Hematopoietic multipotent progenitor cell treated with erythropoietin and hydrocortisone succinate and interleukin-3 and kit ligand, for 8 days (in vitro differentiated cells): ENCODE results near the gene HBG1.

ENCODE experiments used
- DNase-seq: peaks from one replicate; pipeline ENCODE4 v3.0.0-alpha.2; 2015

Gene HBG1

DNA sequence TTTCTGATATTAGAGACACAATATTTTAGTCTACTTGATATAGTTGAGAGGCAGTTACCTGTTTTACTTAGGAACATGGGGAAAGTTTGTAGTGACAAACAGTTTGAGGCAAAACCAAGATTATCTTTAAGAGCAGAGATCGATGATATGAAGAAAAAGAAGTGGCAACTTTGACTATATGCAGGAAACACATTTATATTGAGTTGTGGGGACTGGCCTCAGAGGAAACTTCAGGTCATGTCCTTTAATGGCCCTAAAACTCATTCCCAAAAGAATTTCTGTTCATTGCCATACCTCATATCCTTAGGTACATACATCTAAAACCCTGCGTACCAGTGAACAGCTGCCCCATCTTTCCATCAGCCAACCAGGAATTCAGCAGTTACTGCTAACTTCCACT, 4.5 kb downstream of the HBG1 start:
- no peak for DNase-seq

DNA sequence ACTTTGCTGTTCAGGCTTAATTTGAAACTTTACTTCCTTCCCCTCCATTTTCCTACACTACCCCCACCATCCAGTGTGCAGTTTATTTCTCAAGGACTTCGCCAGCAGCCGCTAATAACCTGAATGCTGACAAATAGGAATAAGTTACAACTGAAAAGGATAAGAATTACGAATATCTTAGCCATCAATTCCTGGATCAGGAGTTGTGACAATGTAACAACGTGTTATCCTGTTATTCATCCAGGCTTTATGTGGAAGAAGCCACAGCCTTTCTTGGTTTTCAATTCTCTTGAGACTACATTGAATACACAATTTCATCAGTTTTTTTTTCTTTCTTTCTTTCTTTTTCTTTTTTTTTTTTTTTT, 5.9 kb downstream of the HBG1 start:
- DNase-seq: no peak

DNA sequence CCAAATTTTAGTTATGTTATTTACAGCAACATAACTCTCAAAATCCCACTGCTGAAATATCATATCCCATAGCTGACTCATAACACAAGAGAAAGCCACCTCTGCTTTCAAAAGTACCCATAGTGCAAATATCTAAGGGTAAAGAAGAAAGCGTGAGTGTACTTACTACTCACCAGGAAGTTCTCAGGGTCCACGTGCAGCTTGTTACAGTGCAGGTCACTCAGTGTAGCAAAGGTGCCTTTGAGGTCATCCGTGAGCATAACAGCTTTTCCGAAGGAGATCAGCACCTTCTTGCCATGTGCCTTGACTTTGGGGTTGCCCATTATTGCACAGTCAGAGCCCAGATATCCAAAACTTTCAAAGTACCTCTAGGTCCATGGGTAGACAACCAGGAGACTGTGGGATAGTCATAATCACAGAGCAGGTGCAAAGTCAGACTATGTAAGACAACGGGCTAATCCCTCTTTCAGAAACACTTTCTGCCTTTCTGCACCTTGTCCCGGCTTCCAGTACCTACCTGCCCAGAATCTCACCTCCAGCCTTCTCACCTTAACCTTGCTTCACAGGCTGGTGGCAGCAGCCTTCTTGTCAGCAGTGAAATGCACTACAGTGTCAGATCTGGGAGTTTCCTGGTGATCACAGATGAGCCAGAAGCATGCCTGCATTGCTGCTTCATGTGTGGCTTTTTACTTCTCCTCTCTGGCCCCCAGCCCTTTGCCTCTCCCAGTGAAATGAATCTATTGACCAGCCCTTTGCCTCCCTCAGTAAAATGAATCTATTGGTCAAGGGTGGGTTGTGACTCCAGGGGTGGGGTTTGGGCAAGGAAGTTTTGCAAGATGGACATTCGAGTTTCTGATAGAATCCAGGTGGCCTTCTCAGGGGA, 6.5 kb downstream of the HBG1 start:
- DNase-seq: peak; percentile 69

DNA sequence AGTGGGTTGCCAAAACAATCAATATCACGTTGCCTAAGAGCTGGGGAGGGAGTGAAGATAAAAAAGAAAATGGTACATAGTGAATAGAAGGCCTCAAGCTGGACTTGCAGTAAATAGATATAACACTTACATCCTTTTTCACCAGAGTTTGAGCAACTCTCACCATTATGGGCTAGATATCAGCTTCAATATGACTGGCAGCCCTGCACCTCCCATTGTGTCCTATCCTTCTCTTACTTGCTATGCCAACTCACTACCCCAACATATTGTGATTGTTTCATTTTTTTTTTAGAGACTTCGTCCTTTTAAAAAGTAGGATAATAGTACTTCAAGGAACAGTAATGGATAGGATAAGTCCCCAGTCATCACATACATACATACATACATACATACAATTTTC, 7.4 kb downstream of the HBG1 start:
- peak; percentile 57 for DNase-seq

DNA sequence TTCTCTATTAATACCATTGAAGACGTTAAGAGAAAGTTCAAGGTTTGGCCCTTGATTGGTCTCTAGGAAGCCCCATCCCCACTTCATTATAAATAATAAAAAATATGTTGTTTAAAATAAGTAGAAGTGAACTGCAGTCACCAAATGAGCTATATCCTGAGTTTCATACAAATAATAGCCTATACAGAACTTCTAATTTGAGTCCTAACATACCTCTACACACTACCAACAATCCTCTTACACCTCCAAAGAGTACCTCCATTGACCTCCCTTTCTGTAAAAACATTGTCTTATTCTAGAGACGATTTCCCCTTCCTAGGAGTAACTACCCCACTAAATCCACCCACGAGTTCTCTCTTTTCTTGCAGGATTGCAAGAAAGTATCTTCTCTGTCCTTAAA, 8.2 kb downstream of the HBG1 start:
- DNase-seq: no peak

DNA sequence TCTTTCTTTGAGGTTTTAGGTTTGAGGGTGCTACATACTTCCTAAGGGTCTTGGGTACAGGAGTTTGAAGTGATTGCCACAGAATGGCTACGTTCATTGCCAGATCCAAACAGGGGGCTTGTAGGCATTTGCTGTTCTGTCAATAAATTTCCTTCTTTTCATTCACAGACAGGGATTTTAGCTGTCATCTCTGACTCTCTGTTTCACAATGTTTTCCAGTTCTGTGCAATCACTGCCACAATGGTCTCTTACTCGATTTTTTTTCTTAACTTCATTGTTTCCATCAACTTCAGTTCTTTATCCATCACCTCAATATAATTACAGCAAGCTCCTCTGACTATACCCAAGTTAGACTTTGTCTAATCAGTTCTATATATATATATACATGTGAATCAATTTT, 9.2 kb downstream of the HBG1 start:
- no peak for DNase-seq

DNA sequence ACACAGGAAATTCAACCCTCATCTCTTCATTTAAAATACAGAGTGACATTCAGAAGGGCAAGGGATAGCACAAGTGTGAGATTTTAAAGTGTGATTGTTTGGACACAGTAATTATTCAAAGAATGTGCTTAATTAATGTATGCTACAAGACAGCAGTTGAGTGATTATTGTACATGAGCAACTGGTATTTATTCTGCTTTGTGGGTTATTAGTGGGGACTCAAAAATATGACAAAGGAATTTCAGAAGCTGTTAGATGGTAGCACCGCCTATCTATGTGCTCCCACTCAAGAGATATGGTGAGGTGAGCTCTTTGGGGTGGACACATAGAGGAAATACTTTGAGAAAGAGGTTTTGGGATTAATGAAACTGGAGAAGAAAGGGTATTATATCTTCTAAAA, 9.6 kb downstream of the HBG1 start:
- DNase-seq: no peak

DNA sequence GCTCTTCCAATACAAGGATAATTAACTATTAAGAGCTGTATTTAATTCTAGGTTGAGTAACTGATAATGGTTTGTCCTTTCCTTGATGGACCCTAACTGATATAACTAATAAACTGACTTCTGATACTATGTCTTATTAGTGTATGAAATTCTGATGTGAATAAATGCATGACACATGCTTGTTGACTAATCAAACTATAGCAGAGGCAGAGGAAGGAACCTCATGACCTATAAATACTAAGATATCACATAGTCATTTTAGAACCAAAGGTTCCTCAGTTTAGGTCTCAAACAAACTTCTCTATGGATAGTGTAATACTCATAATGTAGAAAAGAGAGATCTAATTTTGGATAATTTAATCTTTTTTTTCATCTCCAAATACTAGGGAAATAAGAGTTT, 10.6 kb downstream of the HBG1 start:
- peak; percentile 21 for DNase-seq

DNA sequence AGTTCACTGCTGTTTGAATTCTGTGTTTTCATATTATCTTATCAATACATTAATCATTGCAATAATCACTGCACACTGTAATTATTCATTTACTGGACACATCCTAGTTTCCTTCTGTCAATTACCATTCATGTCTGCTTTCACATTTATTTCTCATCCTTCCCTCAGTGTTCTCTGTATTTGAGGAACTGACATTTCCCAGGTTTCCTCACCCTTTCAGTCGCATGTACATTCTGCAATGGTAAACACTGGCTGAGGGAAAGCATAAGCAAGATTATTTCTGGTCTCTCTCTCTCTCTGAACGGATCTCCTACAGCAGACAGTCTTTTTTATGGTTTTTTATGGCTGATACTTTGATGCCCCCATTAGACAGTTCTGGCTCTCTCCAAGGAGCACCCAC, 11.2 kb downstream of the HBG1 start:
- peak; percentile 6 for DNase-seq

DNA sequence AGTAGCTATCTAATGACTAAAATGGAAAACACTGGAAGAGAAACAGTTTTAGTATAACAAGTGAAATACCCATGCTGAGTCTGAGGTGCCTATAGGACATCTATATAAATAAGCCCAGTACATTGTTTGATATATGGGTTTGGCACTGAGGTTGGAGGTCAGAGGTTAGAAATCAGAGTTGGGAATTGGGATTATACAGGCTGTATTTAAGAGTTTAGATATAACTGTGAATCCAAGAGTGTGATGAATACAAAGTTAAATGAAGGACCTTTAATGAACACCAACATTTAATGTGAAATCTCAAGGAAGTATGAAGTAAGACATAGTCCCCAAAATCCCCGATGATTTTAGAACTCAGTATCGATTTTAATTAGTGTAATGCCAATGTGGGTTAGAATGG, 12.2 kb downstream of the HBG1 start:
- peak; percentile 2 for DNase-seq

DNA sequence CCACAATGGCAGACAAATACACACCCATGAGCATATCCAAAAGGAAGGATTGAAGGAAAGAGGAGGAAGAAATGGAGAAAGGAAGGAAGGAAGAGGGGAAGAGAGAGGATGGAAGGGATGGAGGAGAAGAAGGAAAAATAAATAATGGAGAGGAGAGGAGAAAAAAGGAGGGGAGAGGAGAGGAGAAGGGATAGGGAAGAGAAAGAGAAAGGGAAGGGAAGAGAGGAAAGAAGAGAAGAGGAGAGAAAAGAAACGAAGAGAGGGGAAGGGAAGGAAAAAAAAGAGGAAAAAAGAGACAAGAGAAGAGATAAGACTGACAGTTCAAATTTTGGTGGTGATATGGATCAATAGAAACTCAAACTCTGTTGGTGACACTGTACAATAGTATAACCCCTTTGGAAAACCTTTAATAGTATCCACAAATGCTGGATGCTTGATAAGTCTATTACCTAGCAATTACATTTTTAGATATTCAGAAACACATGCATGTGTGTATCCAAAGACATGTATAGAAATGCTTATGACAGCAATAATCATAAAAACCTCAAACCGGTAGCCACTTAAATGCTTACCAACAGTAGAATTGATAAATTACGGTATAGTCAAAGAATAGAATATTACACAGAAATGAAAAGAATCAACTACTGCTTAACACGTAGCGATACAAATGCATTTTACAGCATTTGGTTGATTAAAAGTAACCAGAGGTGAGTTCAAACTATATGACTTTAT, 14.1 kb downstream of the HBG1 start:
- no peak for DNase-seq

DNA sequence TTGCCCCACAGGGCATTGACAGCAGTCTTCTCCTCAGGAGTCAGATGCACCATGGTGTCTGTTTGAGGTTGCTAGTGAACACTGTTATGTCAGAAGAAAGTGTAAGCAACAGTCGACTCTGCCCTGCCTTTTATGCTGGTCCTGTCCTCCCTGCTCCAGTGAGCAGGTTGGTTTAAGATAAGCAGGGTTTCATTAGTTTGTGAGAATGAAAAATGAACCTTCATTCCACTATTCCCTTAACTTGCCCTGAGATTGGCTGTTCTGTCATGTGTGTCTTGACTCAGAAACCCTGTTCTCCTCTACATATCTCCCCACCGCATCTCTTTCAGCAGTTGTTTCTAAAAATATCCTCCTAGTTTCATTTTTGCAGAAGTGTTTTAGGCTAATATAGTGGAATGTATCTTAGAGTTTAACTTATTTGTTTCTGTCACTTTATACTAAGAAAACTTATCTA, 15.2 kb downstream of the HBG1 start, which contains the start of gene HBD:
Gene HBD (minus strand): TSS at position 103 of the 454 bp plus-strand sequence. CDS start 50 bp downstream, at position 53.
- peak; percentile 95 for DNase-seq

DNA sequence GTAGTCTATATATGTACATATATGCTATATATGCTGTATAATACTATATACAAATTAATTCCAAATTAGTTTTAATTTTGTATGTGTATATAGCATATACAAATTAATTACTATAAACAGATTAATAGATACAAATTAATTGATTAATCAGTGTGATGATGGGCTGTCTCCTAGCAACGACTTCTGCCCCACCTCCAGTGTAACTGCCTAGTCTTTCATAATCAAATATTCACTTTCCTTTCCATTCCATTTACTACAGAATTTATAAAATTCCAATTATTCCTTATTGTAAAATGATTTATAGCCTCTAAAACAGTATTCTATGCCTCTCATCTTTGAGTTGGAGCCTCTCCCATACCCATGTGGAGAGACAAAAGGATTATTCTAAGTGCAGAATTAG, 16.4 kb downstream of the HBG1 start:
- peak; percentile 37 for DNase-seq

DNA sequence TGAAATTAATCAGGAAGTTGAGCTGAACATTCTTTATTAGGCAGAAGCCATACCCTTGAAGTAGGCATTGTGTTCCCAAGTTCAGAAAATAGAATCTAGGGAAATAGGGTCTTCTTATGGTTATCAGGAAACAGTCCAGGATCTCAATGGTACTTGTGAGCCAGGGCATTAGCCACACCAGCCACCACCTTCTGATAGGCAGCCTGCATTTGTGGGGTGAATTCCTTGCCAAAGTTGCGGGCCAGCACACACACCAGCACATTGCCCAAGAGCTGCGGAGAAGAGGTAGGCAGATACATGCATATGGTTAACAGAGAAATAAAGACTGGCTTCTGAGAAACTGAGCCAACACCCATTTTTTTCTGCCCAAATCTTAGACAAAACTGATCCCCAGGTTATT, 16.8 kb downstream of the HBG1 start:
- peak; percentile 80 for DNase-seq

DNA sequence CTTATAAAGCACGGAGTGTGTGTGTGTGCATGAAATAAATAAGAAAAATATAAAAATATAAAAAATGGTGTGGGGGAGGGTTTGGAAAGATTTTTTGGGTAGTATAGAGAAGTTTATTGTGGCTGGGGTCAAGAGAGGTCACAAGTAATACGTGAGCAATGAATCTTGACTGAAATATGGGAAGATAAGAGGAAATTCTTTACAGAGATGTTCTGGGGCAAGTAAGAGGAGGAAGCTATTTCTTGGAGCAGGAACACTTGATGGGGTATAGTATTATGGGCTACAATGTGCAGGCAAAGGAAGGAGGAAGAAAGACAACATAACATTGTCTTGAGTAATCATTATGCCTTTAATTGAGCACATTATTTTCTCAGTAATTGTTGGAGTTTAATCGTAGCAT, 17.5 kb downstream of the HBG1 start:
- peak; percentile 44 for DNase-seq

DNA sequence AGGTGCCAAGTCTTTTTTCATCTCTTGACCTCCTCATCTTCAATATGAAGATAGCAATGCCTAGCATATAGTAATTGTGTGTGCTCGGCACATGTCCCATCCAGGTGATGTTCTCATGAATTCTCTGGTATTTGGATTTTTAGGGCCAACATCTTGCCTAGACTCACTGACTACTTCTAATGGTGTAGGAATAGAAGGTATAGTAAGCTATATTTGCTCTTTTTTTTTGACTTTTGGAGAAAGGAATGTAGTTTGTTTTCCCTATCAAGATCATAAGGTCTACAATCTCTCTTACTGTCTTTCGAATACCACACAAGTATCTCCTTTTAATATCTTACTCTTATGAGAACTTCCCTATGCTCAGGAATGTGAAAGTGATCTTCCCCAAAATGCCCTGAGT, 18.5 kb downstream of the HBG1 start:
- peak; percentile 56 for DNase-seq

DNA sequence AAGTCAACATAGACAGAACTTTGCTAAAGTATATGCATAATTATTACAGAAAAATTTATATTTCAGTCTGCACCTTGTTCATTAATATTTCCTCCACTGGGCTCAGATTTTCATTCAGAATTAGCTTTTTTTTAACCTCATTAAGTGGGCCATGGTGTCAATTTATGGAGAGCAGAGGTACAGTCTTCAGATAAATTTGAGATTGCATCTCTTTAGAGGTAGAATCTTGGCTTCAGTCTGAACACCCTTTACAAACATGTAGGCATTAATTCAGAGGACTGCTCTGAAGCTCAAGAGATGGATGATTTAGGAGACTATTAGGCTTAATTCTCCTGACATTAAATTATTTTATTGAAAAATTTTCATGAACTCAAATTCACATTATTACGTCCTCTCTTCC, 19.4 kb downstream of the HBG1 start:
- no peak for DNase-seq

DNA sequence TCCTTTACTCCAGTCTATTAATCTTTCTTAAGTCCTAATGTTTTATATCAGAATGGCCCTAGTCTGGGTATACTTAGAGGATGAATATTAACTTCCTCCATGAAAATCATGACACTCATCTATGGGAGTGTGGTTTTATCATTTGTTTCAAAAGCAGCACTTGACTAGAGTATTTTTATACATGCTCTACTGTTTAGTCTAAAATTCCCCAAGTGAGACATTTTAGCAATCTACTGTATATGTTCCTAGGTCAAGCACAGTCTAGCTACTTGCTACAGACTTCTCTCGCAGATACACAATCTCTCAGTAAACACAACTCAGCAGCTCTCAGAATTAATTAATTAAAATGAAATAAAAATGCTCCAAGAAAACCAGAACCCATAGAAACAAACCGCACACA, 19.9 kb downstream of the HBG1 start:
- DNase-seq: peak; percentile 33

DNA sequence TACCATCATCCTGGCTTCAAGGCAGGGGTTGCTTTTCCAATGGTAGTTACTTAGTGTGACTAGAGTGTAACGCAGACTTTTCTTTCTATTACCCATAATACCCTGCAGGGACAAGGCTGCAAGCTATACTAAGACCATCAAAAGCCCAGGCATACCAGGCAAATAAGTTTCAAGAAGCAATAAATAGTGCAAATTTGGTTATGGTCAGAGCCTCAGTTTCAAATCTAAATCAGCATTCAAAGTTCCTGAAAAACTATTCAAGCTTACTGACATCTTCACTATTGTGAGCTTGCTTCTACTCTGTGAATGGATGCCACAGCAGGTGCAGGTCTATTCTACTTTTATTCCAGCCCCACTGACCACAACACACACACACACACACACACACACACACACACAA, 20.3 kb downstream of the HBG1 start:
- DNase-seq: no peak

DNA sequence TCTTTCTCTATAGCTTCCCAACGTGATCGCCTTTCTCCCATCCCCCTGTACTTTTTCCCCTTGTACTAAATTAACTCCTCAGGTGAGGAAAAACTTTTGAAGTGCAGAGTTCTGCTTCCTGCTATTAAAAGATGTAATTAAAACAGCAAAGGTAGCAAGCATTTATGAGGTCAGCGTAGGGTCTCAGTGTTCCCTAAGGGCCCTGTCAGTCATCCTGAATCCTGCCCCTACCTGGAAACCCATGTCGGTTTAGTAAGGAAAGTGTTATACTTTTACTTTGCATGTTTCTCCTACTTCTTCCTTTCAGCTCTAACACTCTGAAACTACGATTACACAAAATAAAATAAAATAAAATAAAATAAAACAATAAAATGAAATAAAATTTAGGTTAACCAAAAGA, 21.5 kb downstream of the HBG1 start:
- no peak for DNase-seq

DNA sequence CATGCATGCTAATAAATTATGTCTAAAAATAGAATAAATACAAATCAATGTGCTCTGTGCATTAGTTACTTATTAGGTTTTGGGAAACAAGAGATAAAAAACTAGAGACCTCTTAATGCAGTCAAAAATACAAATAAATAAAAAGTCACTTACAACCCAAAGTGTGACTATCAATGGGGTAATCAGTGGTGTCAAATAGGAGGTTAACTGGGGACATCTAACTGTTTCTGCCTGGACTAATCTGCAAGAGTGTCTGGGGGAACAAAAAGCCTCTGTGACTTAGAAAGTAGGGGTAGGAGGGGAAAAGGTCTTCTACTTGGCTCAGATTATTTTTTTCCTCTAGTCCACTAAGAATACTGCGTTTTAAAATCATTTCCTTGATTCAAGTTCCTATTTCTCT, 22.0 kb downstream of the HBG1 start:
- DNase-seq: peak; percentile 77

DNA sequence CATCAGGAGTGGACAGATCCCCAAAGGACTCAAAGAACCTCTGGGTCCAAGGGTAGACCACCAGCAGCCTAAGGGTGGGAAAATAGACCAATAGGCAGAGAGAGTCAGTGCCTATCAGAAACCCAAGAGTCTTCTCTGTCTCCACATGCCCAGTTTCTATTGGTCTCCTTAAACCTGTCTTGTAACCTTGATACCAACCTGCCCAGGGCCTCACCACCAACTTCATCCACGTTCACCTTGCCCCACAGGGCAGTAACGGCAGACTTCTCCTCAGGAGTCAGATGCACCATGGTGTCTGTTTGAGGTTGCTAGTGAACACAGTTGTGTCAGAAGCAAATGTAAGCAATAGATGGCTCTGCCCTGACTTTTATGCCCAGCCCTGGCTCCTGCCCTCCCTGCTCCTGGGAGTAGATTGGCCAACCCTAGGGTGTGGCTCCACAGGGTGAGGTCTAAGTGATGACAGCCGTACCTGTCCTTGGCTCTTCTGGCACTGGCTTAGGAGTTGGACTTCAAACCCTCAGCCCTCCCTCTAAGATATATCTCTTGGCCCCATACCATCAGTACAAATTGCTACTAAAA, 22.8 kb downstream of the HBG1 start, which contains the start of gene HBB:
Gene HBB (minus strand): TSS at position 340 of the 579 bp plus-strand sequence. CDS start 50 bp downstream, at position 290.
- peak; percentile 97 for DNase-seq

DNA sequence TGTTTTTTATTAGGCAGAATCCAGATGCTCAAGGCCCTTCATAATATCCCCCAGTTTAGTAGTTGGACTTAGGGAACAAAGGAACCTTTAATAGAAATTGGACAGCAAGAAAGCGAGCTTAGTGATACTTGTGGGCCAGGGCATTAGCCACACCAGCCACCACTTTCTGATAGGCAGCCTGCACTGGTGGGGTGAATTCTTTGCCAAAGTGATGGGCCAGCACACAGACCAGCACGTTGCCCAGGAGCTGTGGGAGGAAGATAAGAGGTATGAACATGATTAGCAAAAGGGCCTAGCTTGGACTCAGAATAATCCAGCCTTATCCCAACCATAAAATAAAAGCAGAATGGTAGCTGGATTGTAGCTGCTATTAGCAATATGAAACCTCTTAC, 24.2 kb downstream of the HBG1 start:
- peak; percentile 91 for DNase-seq
